DND-41 (cell line): Measurements from ENCODE around the gene INO80E.

ENCODE experiments used
- ATAC-seq: fragments of 200-7000 bp; cut with Tn5 transposase; 3 replicates; pipeline ENCODE4 v1.9.1; 2021; ENCODE audit warnings: low read depth; ENCODE audit not compliant: insufficient read depth
- DNase-seq: peaks from one replicate; pipeline ENCODE4 v3.0.0-alpha.2; 2020
- H2AFZ ChIP-seq: 2 replicates; pipeline ENCODE4 v1.6.0; 2012; ENCODE audit warnings: low read depth, low read length
- H3K27ac ChIP-seq: 2 replicates; pipeline ENCODE4 v1.5.1; 2012; ENCODE audit warnings: low read length, inconsistent platforms
- H3K27me3 ChIP-seq: fragments of 200-600 bp; sonication (generic); 2 replicates; pipeline ENCODE4 v1.6.0; 2012; ENCODE audit warnings: low read length, mild to moderate bottlenecking, inconsistent platforms; ENCODE audit not compliant: insufficient read depth, poor library complexity
- H3K36me3 ChIP-seq: 2 replicates; pipeline ENCODE4 v1.5.1; 2012; ENCODE audit warnings: low read length, inconsistent platforms; ENCODE audit not compliant: insufficient read depth
- H3K4me1 ChIP-seq: 2 replicates; pipeline ENCODE4 v1.5.1; 2012; ENCODE audit warnings: mild to moderate bottlenecking, low read length; ENCODE audit not compliant: insufficient read depth
- H3K4me2 ChIP-seq: 2 replicates; pipeline ENCODE4 v1.6.0; 2012; ENCODE audit warnings: mild to moderate bottlenecking, moderate library complexity, low read length, inconsistent platforms; ENCODE audit not compliant: insufficient read depth
- H3K4me3 ChIP-seq, 2 experiments: fragments of 200-600 bp in 1 of 2; shearing (Covaris generic) in 1 of 2; 2 replicates each; pipeline ENCODE4 v1.5.1; 2012 to 2016; ENCODE audit warnings: inconsistent platforms in 2 of 2, low read length in 2 of 2, mild to moderate bottlenecking in 2 of 2, low read depth in 1 of 2, moderate library complexity in 1 of 2
- H3K79me2 ChIP-seq: 2 replicates; pipeline ENCODE4 v1.6.0; 2012; ENCODE audit warnings: low read length, inconsistent platforms; ENCODE audit not compliant: insufficient read depth
- H3K9ac ChIP-seq: 2 replicates; pipeline ENCODE4 v1.6.0; 2012; ENCODE audit warnings: low read depth, mild to moderate bottlenecking, inconsistent platforms, low read length, moderate library complexity
- H3K9me3 ChIP-seq: 2 replicates; pipeline ENCODE4 v1.5.1; 2012; ENCODE audit warnings: low read length, moderate library complexity, mild to moderate bottlenecking, inconsistent platforms; ENCODE audit not compliant: insufficient read depth, severe bottlenecking
- H4K20me1 ChIP-seq: 2 replicates; pipeline ENCODE4 v1.6.0; 2012; ENCODE audit warnings: low read length; ENCODE audit not compliant: insufficient read depth
- EZH2 ChIP-seq: IDR thresholded peaks from 3 replicates; pipeline ENCODE4 v1.6.1; 2012; ENCODE audit warnings: borderline replicate concordance, low read depth, mild to moderate bottlenecking, moderate library complexity, low read length, inconsistent platforms; ENCODE audit not compliant: severe bottlenecking
- TF ChIP-seq, protein P1 (sequence below): IDR thresholded peaks from 2 replicates; pipeline ENCODE4 v1.5.1; 2012; ENCODE audit warnings: borderline replicate concordance, low read length, moderate library complexity, mild to moderate bottlenecking; ENCODE audit not compliant: poor library complexity, severe bottlenecking; ENCODE audit errors: extremely low read depth

INO80E gene

DNA sequence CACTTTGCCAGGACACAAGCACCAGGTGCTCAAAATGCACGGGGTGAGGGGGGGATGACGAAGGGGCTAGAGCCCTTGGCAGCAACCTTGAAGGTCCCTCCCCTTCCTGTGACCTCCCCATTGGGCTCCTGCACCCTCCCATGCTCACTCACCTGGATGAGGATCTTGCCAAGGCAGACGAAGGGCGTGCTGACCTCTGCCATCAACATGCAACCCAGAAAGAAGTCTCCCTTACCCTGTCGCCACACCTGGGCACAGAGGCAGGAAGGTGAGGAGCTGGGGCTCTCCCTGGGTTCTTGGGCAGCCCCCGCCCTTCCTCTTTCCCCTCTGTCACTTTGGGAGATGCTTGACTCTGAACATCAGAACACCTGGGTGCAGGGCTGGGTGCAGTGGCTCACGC, 29.5 kb downstream of the INO80E start:
- ATAC-seq = no peak
- H3K9me3 ChIP-seq = no peaks in the 10 kb centered on the region
- no peaks in the 10 kb centered on the region for H3K36me3 ChIP-seq
- no peak overlapping the region for H3K27ac ChIP-seq
- H3K9ac ChIP-seq = no peak overlapping the region
- no peak overlapping the region for H3K4me2 ChIP-seq
- peaks cover 9% of the 10 kb centered on the region; the same call in 1 of the 2 replicates for H4K20me1 ChIP-seq
- no peak for TF ChIP-seq EZH2
- TF ChIP-seq, protein P1, sequence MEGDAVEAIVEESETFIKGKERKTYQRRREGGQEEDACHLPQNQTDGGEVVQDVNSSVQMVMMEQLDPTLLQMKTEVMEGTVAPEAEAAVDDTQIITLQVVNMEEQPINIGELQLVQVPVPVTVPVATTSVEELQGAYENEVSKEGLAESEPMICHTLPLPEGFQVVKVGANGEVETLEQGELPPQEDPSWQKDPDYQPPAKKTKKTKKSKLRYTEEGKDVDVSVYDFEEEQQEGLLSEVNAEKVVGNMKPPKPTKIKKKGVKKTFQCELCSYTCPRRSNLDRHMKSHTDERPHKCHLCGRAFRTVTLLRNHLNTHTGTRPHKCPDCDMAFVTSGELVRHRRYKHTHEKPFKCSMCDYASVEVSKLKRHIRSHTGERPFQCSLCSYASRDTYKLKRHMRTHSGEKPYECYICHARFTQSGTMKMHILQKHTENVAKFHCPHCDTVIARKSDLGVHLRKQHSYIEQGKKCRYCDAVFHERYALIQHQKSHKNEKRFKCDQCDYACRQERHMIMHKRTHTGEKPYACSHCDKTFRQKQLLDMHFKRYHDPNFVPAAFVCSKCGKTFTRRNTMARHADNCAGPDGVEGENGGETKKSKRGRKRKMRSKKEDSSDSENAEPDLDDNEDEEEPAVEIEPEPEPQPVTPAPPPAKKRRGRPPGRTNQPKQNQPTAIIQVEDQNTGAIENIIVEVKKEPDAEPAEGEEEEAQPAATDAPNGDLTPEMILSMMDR = no peak
- H3K79me2 ChIP-seq = no peaks in the 10 kb centered on the region
- no peak for DNase-seq
- H3K4me1 ChIP-seq = peaks cover 14% of the 10 kb centered on the region
- H3K27me3 ChIP-seq = no peaks in the 10 kb centered on the region
- no peak overlapping the region for H2AFZ ChIP-seq
- H3K4me3 ChIP-seq = no peak overlapping the region

- Histone ChIP-seq H3K4me2 (no peak overlapping the region), H3K36me3 (no peaks in the 10 kb centered on the region)
- ATAC-seq = no peak
These were observed 30.4 kb downstream of the INO80E start for GRCh38 chr16:30026449-30026848.

DNA sequence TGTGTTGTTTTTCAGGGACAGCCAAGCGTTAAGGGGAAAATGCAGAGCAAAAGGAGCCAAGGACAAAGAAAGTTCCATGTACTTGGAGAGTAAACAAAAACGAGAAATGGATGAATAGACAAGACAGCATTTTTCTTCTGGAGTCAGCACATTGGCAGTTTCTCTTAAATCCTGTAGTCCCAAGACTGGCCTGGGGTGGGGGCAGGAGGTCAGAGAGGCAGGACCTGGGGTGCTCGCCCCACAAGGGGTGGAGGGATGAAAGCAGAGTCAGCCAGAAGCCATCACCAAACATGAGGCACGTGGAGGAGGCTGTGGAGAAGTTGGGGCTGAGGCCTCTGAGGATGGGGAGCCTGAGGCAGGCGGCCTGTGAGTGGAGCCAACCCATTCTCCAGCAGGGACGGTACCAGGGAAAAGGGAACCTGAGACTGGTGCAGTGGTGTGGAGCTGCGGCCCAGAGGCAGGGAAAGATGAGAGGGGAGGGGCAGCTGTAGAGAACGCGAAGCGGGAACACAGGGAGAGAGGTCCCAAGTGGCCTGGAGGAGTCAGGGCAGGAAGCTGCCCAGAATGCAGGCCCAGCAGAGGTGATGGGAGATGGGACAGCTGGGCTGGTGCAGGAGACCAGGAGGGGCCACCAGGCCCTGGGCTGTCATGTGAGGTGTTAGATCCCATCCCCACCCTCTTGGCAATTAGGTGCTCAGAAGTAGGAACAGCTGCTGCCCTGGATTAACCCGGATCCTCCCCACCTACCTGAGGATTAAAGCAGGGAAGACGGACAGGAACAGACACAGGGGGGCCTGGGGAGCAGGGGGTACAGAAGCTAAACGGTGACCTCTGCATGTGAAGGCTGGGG, 31.8 kb downstream of the INO80E start:
- Histone ChIP-seq H3K79me2 (no peaks in the 10 kb centered on the region), H3K27ac (no peak overlapping the region), H3K9me3 (no peaks in the 10 kb centered on the region), H3K4me3 (no peak overlapping the region), H3K4me2 (no peak overlapping the region), H3K27me3 (no peaks in the 10 kb centered on the region), H3K4me1 (no peaks in the 10 kb centered on the region), H3K9ac (no peak overlapping the region), H2AFZ (no peak overlapping the region), H4K20me1 (peaks cover 9% of the 10 kb centered on the region; the same call in 1 of the 2 replicates), H3K36me3 (no peaks in the 10 kb centered on the region)
- ATAC-seq = no peak
- no peak for DNase-seq
- TF ChIP-seq EZH2 = no peak
- TF ChIP-seq, protein P1 = no peak

More at GRCh38 chr16:30026449-30026848, 30.4 kb downstream of the INO80E start:
- Histone ChIP-seq H2AFZ (no peak overlapping the region), H3K4me1 (peaks cover 5% of the 10 kb centered on the region; the same call in 1 of the 2 replicates), H4K20me1 (peaks cover 9% of the 10 kb centered on the region; the same call in 1 of the 2 replicates), H3K4me3 (no peak overlapping the region), H3K27ac (no peak overlapping the region), H3K9me3 (no peaks in the 10 kb centered on the region), H3K9ac (no peak overlapping the region), H3K79me2 (no peaks in the 10 kb centered on the region), H3K27me3 (no peaks in the 10 kb centered on the region)
- no peak for DNase-seq
- TF ChIP-seq, protein P1 = no peak
- no peak for TF ChIP-seq EZH2
